ENCODE measurements around the gene LMAN2. TPM values are rescaled to one million over a fixed set of nuclear protein-coding genes. Genes with fewer than 3 reads are reported as not detected.
A peak's percentile ranks its signal among the peaks of the same experiment; 100 is the strongest.

The LMAN2 gene
- total RNA-seq, 1 experiment from 2014 or later, result 106 TPM

GRCh38 chr5:177311392-177311722 is 40.1 kb downstream of the LMAN2 start:
- H2BK20ac ChIP-seq (ENCODE audit: low read depth, low read length, poor library complexity, severe bottlenecking), result no peak overlapping the region
- H2BK5ac ChIP-seq (ENCODE audit: insufficient read length, low read length), result no peak overlapping the region
- no peak overlapping the region for H4K8ac ChIP-seq (replicated peaks; ENCODE audit: insufficient read length, low read depth, low read length)
- TF ChIP-seq CTCF (conservative IDR thresholded peaks at IDR 0.05), result no peak
- Mint-ChIP-seq H3K36me3 (ENCODE audit: insufficient read depth in 1 of 3, low read depth in 3 of 3) (peaks cover 6 to 12% (median 8%) of the 10 kb centered on the region in 3 experiments), H3K27ac (peak overlapping the region in 1 of 3 experiments; percentile 53; a peak in 1 of 7 replicates), H3K4me1 (peaks cover 18 to 20% of the 10 kb centered on the region in 2 experiments), H3K27me3 (ENCODE audit: low read depth) (no peaks in the 10 kb centered on the region; the same call in 1 of the 2 replicates), H3K9me3 (no peaks in the 10 kb centered on the region), H3K4me3 (peak overlapping the region; percentile 76 to 83)
- H3K56ac ChIP-seq (ENCODE audit: insufficient read length, low read depth, low read length), result no peak overlapping the region
- no peak overlapping the region for H3T11ph ChIP-seq (ENCODE audit: low read length)
- H3K14ac ChIP-seq (ENCODE audit: insufficient read depth, low read length), result peak overlapping the region; percentile 31; the same call in 1 of the 2 replicates
- no peak overlapping the region for H2BK12ac ChIP-seq (ENCODE audit: insufficient read length, low read depth, low read length)
- H3K23me2 ChIP-seq (ENCODE audit: insufficient read length, low read depth, low read length, poor library complexity, severe bottlenecking), result peaks cover 14% of the 10 kb centered on the region
- peaks cover 5% of the 10 kb centered on the region for H4K20me1 ChIP-seq (ENCODE audit: control insufficient read depth, insufficient read depth, insufficient read length)
- peak; percentile 51 for DNase-seq
- no peak overlapping the region for H4K5ac ChIP-seq (ENCODE audit: insufficient read length, low read depth, low read length)
- no peak overlapping the region for H3K27ac ChIP-seq (ENCODE audit: insufficient read length, low read depth, low read length)
- H2AK5ac ChIP-seq (ENCODE audit: insufficient read length, low read length), result no peak overlapping the region
- no peaks in the 10 kb centered on the region for H3K9me3 ChIP-seq (ENCODE audit: control insufficient read depth, low read depth, low read length)
- peak overlapping the region; percentile 37 for H3K9ac ChIP-seq (ENCODE audit: extremely low read depth, insufficient read length, low read length)
- H3K4ac ChIP-seq (ENCODE audit: low read depth, low read length), result no peak overlapping the region
- no CpG with 5 or more reads among the region's 23 CpGs for WGBS (ENCODE audit: extremely low coverage, insufficient read length, low lambda C conversion rate)
- no peak overlapping the region for H2BK120ac ChIP-seq (ENCODE audit: low read depth, low read length, poor library complexity, severe bottlenecking)
- no peaks in the 10 kb centered on the region for H3K4me1 ChIP-seq (ENCODE audit: insufficient read depth, low read length)
- no peak overlapping the region for H3K23ac ChIP-seq (ENCODE audit: insufficient read length, low read depth, low read length)
- no peaks in the 10 kb centered on the region for H3K27me3 ChIP-seq (ENCODE audit: insufficient read depth, low read length)
- H3K79me2 ChIP-seq (ENCODE audit: insufficient read depth, low read length), result no peaks in the 10 kb centered on the region
- H3K18ac ChIP-seq (ENCODE audit: insufficient read length, low read depth, low read length), result no peak overlapping the region
- no peak overlapping the region for H2BK15ac ChIP-seq (ENCODE audit: low read depth, low read length)
- H2AFZ ChIP-seq (ENCODE audit: low read length), result no peak overlapping the region
- H4K91ac ChIP-seq (ENCODE audit: insufficient read length, low read depth, low read length), result no peak overlapping the region
- H3K4me2 ChIP-seq (ENCODE audit: insufficient read depth, insufficient read length, low read length), result peak overlapping the region; percentile 80
- H3K79me1 ChIP-seq (ENCODE audit: insufficient read depth, low read depth, low read length, poor library complexity, severe bottlenecking), result no peaks in the 10 kb centered on the region
